ENCODE results near the gene RLBP1.

DNA sequence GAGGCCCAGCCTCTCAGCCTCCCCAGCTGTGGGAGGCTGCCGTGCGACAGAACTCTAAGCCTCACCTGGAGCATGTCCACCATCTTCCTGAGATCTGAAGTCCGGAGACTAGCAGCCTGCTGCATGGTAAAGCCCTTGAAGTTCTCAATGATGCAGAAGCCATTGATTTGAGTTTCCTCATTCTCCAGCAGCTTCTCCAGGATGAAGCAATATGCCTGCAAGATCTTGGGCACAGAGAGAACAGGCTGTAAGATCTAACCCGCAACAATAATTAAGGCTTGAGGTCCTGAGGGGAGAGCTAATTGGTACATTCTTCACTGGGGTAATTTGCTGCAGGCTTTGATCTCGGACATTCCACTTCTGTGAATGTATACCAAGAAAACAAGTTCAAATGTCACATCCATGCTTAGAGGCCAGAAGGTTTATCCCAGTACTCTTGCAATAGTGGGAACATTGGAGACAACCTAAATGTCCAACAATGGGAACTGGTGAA lies 9.7 kb downstream of the RLBP1 start:
- TF ChIP-seq CREB1 (IDR thresholded peaks at IDR 0.05), result no peak
- no peak for TF ChIP-seq CREB1 (CRISPR knock-in tag; IDR thresholded peaks at IDR 0.05)
- TF ChIP-seq, protein P1, sequence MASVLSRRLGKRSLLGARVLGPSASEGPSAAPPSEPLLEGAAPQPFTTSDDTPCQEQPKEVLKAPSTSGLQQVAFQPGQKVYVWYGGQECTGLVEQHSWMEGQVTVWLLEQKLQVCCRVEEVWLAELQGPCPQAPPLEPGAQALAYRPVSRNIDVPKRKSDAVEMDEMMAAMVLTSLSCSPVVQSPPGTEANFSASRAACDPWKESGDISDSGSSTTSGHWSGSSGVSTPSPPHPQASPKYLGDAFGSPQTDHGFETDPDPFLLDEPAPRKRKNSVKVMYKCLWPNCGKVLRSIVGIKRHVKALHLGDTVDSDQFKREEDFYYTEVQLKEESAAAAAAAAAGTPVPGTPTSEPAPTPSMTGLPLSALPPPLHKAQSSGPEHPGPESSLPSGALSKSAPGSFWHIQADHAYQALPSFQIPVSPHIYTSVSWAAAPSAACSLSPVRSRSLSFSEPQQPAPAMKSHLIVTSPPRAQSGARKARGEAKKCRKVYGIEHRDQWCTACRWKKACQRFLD (CRISPR knock-in tag; IDR thresholded peaks at IDR 0.05), result no peak
- TF ChIP-seq, protein P2, sequence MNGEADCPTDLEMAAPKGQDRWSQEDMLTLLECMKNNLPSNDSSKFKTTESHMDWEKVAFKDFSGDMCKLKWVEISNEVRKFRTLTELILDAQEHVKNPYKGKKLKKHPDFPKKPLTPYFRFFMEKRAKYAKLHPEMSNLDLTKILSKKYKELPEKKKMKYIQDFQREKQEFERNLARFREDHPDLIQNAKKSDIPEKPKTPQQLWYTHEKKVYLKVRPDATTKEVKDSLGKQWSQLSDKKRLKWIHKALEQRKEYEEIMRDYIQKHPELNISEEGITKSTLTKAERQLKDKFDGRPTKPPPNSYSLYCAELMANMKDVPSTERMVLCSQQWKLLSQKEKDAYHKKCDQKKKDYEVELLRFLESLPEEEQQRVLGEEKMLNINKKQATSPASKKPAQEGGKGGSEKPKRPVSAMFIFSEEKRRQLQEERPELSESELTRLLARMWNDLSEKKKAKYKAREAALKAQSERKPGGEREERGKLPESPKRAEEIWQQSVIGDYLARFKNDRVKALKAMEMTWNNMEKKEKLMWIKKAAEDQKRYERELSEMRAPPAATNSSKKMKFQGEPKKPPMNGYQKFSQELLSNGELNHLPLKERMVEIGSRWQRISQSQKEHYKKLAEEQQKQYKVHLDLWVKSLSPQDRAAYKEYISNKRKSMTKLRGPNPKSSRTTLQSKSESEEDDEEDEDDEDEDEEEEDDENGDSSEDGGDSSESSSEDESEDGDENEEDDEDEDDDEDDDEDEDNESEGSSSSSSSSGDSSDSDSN (IDR thresholded peaks at IDR 0.05; ENCODE audit: borderline replicate concordance in 1 of 2, low read depth in 2 of 2, low read length in 2 of 2), result no peak
- TF ChIP-seq SREBF2 (CRISPR knock-in tag; IDR thresholded peaks at IDR 0.05), result no peak
- no peak for TF ChIP-seq NBN (IDR thresholded peaks at IDR 0.05; ENCODE audit: low read depth)
- no peak for TF ChIP-seq POLR2AphosphoS2 (IDR thresholded peaks at IDR 0.05; ENCODE audit: low read length)
- no peak for TF ChIP-seq POLR2AphosphoS5 (IDR thresholded peaks at IDR 0.05; ENCODE audit: control insufficient read depth, insufficient read depth, low read depth, low read length)
- TF ChIP-seq, protein P3, sequence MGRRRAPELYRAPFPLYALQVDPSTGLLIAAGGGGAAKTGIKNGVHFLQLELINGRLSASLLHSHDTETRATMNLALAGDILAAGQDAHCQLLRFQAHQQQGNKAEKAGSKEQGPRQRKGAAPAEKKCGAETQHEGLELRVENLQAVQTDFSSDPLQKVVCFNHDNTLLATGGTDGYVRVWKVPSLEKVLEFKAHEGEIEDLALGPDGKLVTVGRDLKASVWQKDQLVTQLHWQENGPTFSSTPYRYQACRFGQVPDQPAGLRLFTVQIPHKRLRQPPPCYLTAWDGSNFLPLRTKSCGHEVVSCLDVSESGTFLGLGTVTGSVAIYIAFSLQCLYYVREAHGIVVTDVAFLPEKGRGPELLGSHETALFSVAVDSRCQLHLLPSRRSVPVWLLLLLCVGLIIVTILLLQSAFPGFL (CRISPR knock-in tag; IDR thresholded peaks at IDR 0.05), result no peak
- TF ChIP-seq, protein P4, sequence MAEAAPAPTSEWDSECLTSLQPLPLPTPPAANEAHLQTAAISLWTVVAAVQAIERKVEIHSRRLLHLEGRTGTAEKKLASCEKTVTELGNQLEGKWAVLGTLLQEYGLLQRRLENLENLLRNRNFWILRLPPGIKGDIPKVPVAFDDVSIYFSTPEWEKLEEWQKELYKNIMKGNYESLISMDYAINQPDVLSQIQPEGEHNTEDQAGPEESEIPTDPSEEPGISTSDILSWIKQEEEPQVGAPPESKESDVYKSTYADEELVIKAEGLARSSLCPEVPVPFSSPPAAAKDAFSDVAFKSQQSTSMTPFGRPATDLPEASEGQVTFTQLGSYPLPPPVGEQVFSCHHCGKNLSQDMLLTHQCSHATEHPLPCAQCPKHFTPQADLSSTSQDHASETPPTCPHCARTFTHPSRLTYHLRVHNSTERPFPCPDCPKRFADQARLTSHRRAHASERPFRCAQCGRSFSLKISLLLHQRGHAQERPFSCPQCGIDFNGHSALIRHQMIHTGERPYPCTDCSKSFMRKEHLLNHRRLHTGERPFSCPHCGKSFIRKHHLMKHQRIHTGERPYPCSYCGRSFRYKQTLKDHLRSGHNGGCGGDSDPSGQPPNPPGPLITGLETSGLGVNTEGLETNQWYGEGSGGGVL (CRISPR knock-in tag; IDR thresholded peaks at IDR 0.05), result no peak

Data from K562 (cell line).